Ectodermal cell (in vitro differentiated cells): ENCODE measurements around the gene DBN1.
"Not testable (repeated sequence)": the region's sequence is repeated elsewhere in the genome, so short reads cannot be mapped to it uniquely, and the experiment has no call there.

ENCODE experiments used
- H3K27ac ChIP-seq: 2 replicates; pipeline ENCODE4 v1.7.0; 2013; ENCODE audit warnings: mild to moderate bottlenecking, low read depth, low read length; ENCODE audit not compliant: insufficient read depth, poor library complexity, severe bottlenecking
- H3K27me3 ChIP-seq: 2 replicates; pipeline ENCODE4 v1.7.0; 2013; ENCODE audit warnings: mild to moderate bottlenecking, low read length; ENCODE audit not compliant: insufficient read depth, control insufficient read depth, poor library complexity, severe bottlenecking
- H3K36me3 ChIP-seq: one replicate; pipeline ENCODE4 v1.7.0; 2013; ENCODE audit warnings: low read length; ENCODE audit not compliant: control insufficient read depth, insufficient read depth
- H3K4me1 ChIP-seq: one replicate; pipeline ENCODE4 v1.7.0; 2013; ENCODE audit warnings: low read length; ENCODE audit not compliant: control insufficient read depth, insufficient read depth
- H3K4me3 ChIP-seq: 2 replicates; pipeline ENCODE4 v1.7.0; 2013; ENCODE audit warnings: low read depth, low read length, control low read depth; ENCODE audit not compliant: insufficient read depth
- H3K9me3 ChIP-seq: 2 replicates; pipeline ENCODE4 v1.7.0; 2013; ENCODE audit warnings: mild to moderate bottlenecking, low read length, moderate library complexity; ENCODE audit not compliant: control insufficient read depth
- WGBS, 2 experiments: methylation state at CpG; one replicate each; pipeline ENCODE4 v1.1.7; 2013; ENCODE audit warnings: missing lambda C conversion rate in 2 of 2; 5-methylcytosine and 5-hydroxymethylcytosine counted together

The DBN1 gene

GRCh38 chr5:177490311-177490991 lies 17.0 kb upstream of the DBN1 start:
- 96 to 97% methylated on average over 15 of the region's 15 CpGs for WGBS, 2 experiments
- H3K27ac ChIP-seq = no peak overlapping the region
- peaks cover 54% of the 10 kb centered on the region for H3K36me3 ChIP-seq
- H3K9me3 ChIP-seq = no peaks in the 10 kb centered on the region
- H3K27me3 ChIP-seq = no peaks in the 10 kb centered on the region
- peaks cover 26% of the 10 kb centered on the region for H3K4me1 ChIP-seq
- no peak overlapping the region for H3K4me3 ChIP-seq

GRCh38 chr5:177489119-177489716 lies 15.8 kb upstream of the DBN1 start:
- Histone ChIP-seq H3K27ac (no peak overlapping the region), H3K27me3 (no peaks in the 10 kb centered on the region), H3K4me3 (no peak overlapping the region), H3K4me1 (peaks cover 13% of the 10 kb centered on the region), H3K36me3 (peaks cover 60% of the 10 kb centered on the region), H3K9me3 (no peaks in the 10 kb centered on the region)
- WGBS, 2 experiments = 89 to 90% methylated on average over 26 of the region's 26 CpGs

GRCh38 chr5:177487975-177488374 lies 14.5 kb upstream of the DBN1 start:
- peaks cover 63% of the 10 kb centered on the region for H3K36me3 ChIP-seq
- peaks cover 9% of the 10 kb centered on the region for H3K4me1 ChIP-seq
- H3K27ac ChIP-seq = no peak overlapping the region
- H3K4me3 ChIP-seq = no peak overlapping the region
- no peaks in the 10 kb centered on the region for H3K27me3 ChIP-seq
- WGBS, 2 experiments = 95 to 96% methylated on average over 15 of the region's 15 CpGs
- H3K9me3 ChIP-seq = no peaks in the 10 kb centered on the region

GRCh38 chr5:177487144-177487543 lies 13.7 kb upstream of the DBN1 start:
- Histone ChIP-seq H3K27me3 (no peaks in the 10 kb centered on the region), H3K4me1 (peaks cover 4% of the 10 kb centered on the region), H3K4me3 (no peak overlapping the region), H3K27ac (no peak overlapping the region), H3K9me3 (no peaks in the 10 kb centered on the region), H3K36me3 (peaks cover 56% of the 10 kb centered on the region)
- 94% methylated on average over 8 of the region's 8 CpGs for WGBS, 2 experiments

- Histone ChIP-seq H3K27me3 (no peaks in the 10 kb centered on the region), H3K4me1 (peaks cover 3% of the 10 kb centered on the region), H3K4me3 (no peak overlapping the region), H3K9me3 (no peaks in the 10 kb centered on the region), H3K36me3 (peaks cover 53% of the 10 kb centered on the region), H3K27ac (no peak overlapping the region)
- WGBS, 2 experiments = 92 to 100% methylated on average over 3 of the region's 3 CpGs
These were observed 12.8 kb upstream of the DBN1 start for GRCh38 chr5:177486256-177486655.

GRCh38 chr5:177485753-177486152 lies 12.3 kb upstream of the DBN1 start:
- 97 to 98% methylated on average over 3 of the region's 3 CpGs for WGBS, 2 experiments
- H3K4me3 ChIP-seq, H3K27ac ChIP-seq, H3K4me1 ChIP-seq, H3K9me3 ChIP-seq, H3K27me3 ChIP-seq: not testable (repeated sequence)
- peaks cover 53% of the 10 kb centered on the region for H3K36me3 ChIP-seq

- Histone ChIP-seq H3K4me3 (no peak overlapping the region), H3K27me3 (no peaks in the 10 kb centered on the region), H3K4me1 (no peaks in the 10 kb centered on the region), H3K9me3 (no peaks in the 10 kb centered on the region), H3K27ac (no peak overlapping the region), H3K36me3 (peaks cover 48% of the 10 kb centered on the region)
- 80 to 82% methylated on average over 13 of the region's 13 CpGs for WGBS, 2 experiments
These were observed 11.6 kb upstream of the DBN1 start for GRCh38 chr5:177484902-177485549.

GRCh38 chr5:177483994-177484901 lies 10.8 kb upstream of the DBN1 start:
- no peaks in the 10 kb centered on the region for H3K27me3 ChIP-seq
- H3K9me3 ChIP-seq = no peaks in the 10 kb centered on the region
- WGBS, 2 experiments = 95% methylated on average over 22 of the region's 22 CpGs
- peaks cover 40% of the 10 kb centered on the region for H3K36me3 ChIP-seq
- H3K4me1 ChIP-seq = no peaks in the 10 kb centered on the region
- no peak overlapping the region for H3K27ac ChIP-seq
- no peak overlapping the region for H3K4me3 ChIP-seq

- H3K4me1 ChIP-seq = no peaks in the 10 kb centered on the region
- no peaks in the 10 kb centered on the region for H3K27me3 ChIP-seq
- WGBS, 2 experiments = 96 to 97% methylated on average over 9 of the region's 9 CpGs
- H3K9me3 ChIP-seq = no peaks in the 10 kb centered on the region
- no peak overlapping the region for H3K4me3 ChIP-seq
- peaks cover 29% of the 10 kb centered on the region for H3K36me3 ChIP-seq
- no peak overlapping the region for H3K27ac ChIP-seq
These were observed 9.6 kb upstream of the DBN1 start for GRCh38 chr5:177483042-177483441.

GRCh38 chr5:177482359-177482795 lies 8.9 kb upstream of the DBN1 start:
- no peak overlapping the region for H3K27ac ChIP-seq
- no peaks in the 10 kb centered on the region for H3K27me3 ChIP-seq
- no peaks in the 10 kb centered on the region for H3K4me1 ChIP-seq
- H3K36me3 ChIP-seq = peaks cover 22% of the 10 kb centered on the region
- no peaks in the 10 kb centered on the region for H3K9me3 ChIP-seq
- no peak overlapping the region for H3K4me3 ChIP-seq
- WGBS, 2 experiments = 91 to 94% methylated on average over 10 of the region's 10 CpGs
